Stimulated activated CD4-positive, alpha-beta T cell treated with anti-CD3 and anti-CD28 coated beads, TNF-alpha, amount 100 ng/mL, for 24 hours (primary cell): Measurements from ENCODE around the gene CDC42EP3.

Source experiments
- DNase-seq, 3 experiments: peaks; one replicate each; pipeline ENCODE4 v3.0.0-alpha.2; 2020; ENCODE audit warnings: low read depth in 3 of 3

Gene CDC42EP3

DNA sequence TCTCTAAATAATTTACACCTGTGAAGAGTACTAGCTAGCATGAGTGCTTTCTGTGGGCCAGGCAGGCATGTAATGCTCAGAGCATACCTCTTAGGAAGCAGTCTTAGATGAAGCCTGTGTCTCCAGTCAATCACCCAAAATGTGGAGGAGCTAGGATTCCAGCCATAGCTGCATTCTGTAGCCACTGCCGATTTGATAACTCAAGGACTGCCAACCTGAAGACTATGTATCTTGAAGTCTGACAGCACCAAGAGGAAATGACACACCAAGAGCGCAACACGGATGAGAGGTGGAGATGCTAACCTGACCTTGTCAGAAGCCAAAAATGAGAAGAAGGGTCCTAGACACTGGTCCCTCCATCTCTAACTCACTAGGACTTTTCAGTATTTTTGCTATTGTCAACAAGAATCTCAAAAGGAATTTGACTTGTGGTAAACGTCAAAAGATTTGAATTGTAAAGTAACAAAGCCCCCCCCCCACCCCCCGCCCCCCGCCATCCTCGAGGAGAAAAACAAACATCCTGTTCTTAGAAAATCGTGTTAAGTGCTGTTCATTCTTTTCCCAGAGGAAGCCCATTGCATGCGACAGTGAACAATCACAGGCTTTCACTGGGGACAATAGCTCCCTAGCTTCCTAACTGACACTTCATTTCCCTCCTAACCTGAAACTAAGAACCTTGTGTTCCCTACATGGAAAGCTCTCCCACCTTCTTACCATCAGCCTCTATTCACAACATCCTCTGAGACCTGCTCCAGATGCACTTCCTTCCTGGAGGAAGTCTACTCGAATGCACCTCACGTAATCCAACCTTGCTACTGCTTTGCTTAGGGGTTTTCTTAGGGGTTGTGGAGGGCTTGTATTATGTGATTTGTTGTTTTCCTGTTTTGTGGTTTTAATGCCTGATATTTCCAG, 14.7 kb downstream of the CDC42EP3 start:
- no peak for DNase-seq

DNA sequence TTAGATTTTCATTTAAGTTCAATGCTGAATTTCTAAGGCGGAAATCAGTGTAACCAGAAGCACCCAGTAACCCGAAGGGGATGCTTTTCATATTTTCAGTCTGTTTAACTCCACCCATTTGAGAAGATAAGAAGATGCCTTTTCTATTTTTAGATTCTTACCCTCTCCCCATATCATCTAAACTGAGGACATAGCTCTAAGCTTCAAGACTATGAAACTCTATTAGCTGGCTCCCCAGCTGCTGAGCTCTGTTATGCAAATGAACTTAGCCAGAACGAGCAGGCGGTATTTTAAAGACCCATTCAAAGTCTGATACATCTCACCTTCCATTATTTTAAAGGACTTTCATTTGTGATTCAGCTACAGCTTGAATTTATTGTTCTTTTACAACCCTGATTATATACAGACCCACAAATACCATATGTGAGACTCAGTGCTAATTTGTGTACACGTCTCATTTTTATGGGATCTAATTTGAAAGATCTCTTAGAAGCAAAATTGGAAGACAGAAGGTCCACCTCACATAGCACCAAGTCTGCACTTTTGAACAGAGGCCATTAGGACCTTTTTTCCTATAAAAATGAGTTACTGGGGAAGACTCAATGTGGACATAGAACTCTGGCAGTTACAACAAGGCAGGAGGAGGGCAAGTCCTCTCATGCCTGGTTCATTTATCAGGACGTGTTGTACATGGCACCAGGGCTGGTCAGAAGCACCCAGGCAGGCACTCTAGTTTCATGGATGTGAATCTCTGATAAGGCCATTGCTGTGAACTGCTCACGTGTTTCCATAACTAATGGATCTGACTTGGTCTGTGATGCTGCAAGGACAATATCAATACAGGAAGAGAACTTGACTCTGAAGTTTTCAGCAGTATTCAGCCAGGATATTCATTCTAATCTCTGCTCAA, 16.3 kb downstream of the CDC42EP3 start:
- DNase-seq: no peak

DNA sequence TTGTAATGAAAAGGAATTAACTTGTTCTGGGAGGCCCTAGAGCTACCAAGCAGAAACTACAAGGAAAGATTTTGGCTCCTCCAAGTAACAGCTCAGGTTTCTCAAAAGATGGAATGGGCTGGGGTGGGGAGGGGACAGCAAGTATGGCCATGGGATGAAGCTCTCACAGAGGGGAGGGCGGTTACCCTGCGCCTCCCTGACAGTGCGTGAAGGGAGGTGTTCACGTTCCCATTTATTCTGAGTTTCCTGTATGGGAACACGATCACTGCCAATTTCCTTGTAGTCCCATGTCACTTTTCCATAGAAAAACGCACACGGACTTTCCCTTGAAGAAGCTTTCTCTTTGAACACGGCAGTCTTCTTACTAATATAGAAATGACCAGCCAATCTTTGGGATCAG, 17.0 kb downstream of the CDC42EP3 start:
- no peak for DNase-seq

DNA sequence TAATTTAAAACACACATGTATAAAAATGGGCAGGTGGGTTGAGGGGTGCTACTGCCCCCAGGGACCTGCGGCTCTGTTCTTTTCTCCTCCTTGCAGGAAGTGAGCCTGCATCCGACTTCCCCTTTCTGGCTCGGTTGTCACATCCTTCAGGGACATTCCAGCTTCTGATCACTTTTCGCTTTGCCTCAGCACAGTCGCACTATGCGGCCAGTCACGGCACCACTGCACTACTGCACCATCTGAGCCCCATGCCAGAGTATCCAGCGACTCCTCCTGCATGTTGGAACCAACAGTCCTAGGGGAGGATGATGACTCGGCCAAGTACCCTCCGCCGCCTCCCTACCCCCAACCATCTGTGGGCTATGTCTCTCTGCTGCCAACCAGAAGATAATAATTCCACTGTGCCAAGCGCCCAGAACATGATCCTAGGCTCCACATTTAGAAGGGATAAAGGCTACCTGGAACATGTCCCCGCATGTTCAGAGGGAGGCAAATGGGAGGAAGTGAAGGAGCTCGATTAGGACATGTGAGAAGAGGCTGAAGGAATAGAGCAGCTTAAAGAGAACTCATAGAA, 17.6 kb downstream of the CDC42EP3 start:
- peak in 1 of 3 experiments; percentile 24 for DNase-seq

- no peak for DNase-seq
Observed at GRCh38 chr2:37653093-37653492, 18.3 kb downstream of the CDC42EP3 start.

- DNase-seq: no peak
Observed at GRCh38 chr2:37652199-37652640, 19.2 kb downstream of the CDC42EP3 start.

DNA sequence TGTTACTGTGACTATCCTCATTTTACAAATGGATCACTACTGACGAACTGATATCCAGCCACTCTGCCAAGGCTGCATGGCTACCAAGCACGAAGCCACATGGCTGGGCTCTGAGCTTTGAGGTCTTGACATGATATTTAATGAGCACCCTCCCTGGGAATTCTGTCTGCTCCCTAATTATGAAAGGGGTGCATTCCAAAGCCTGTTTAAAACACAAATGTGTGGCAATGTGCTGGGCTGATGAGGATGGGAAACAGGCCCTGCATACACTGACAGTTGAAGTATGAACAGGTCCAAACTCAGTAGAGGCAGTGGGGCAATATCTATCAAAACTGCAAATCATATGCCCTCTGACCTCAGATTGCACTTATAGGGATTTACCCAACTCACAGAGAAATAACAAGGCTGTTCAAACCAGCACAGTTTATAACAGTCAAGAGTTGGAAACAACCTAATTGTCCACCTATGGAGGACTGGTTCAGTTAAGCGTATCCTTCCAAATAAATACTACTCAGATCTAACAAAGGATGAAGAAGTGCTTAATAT, 20.8 kb downstream of the CDC42EP3 start:
- no peak for DNase-seq

DNA sequence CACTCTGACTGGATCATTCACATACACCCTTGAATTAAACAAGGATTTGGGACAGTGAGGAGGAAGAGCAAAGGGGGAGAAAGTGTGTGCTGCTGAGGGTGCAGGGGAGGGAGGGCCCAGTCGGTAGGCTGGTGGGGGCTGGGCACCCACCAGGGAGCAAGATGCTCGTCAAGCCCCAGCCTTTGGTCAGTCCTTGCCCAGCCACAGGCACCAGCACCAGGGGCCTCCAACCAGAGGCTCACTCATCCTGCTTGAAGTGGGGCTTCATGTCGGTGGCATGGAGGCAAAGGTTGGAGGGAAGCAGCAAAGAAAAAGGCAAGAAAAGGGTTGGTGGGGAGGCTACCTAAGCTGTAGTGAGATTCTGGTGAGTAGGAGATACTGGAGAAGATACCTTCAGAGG, 21.9 kb downstream of the CDC42EP3 start:
- DNase-seq: no peak

GRCh38 chr2:37648331-37649011, 23.0 kb downstream of the CDC42EP3 start:
- DNase-seq: peak in 1 of 3 experiments; percentile 29

GRCh38 chr2:37647971-37648330, 23.5 kb downstream of the CDC42EP3 start:
- DNase-seq: no peak

DNA sequence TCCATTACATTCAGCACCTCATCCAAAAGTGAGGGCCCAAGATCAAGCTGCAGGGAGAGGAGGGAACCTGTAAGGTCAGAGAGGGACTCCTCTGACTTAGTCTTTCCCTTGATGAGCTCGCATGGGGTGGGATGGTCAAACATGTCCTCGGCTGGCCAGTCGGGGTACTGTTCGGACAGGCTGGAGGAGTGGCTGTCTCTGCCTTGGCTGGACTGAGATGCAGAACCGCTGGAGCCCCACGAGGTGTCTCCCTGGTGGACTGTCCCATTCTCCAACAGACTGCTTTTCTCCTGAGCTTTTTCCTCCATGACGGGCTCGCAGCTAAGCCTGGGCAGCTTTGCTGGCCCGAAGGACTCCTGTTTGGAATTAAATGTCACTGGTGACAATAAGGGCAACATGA, 25.6 kb downstream of the CDC42EP3 start:
- no peak for DNase-seq

GRCh38 chr2:37645362-37645761, 26.1 kb downstream of the CDC42EP3 start:
- DNase-seq: no peak

DNA sequence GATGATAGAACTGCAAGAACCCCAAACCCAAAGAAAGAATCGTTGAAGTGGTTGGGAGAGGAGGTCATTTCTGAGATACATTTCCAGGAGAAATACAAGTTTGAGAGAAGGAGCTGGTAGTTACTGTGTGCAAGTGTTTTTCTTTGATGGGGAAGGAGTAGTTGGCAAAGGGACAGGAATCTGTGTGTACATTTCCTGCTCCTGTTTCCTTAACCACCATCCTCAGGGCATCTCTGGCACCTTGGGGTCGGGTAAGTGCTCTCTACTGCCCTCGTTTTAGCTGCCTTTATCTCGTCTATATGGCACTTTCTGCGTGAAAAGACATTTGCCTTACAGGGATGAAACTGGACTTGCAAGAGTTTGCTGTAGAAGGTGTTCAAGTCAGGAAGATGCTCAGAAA, 27.3 kb downstream of the CDC42EP3 start:
- DNase-seq: no peak

DNA sequence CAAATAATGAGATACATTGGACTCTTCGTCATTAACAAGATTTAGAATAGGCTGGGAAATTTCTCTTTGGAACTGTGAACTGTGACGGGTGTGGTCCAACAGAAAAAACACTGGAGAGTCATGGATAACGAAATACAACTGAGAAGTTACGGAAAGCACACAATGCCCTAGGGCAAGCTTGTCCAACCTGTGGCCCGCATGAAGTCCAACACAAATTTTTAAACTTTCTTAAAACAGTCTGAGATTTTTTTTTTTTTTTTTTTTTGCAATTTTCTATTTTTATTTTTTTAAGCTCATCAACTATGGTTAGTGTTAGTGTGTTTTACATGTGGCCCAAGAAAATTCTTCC, 27.7 kb downstream of the CDC42EP3 start:
- no peak for DNase-seq

DNA sequence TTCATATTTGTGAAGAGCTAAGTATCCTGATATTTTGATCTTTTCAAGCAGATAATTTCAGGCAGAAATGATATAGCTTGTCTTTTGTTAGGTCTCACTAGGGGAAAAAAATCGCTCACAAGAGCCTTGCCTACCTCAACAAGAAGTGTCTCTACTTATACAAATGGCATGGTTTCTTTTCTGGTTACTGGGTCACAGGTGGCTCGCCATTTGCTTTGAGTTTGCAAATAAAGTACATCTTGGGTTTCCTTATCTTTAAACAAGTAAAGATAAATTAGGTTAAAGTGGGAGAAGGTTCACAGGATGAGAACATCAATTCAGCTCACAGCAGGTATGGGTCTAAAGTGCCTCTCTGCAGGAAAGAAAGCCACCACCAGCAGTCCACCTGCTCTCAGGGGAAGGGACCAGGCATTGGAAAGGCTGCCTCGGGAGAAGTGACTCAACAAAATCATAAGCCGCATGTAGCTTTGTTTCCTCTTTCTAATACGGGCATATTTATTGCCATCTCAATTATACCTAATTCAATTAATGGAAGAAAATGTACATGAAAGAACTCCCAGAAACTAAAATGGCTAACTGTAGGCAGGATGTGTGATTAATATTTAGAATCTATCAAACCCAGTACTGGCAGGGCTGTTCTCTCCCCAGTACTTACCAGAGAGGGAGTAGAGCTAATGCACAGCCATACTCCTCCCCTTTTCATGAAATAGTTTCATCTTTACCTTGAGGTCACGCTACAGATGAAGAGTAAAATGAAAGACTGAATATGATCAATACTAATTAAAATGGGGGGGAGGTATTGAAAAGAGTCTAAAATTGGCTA, 28.3 kb downstream of the CDC42EP3 start:
- no peak for DNase-seq

GRCh38 chr2:37641582-37642171, 29.8 kb downstream of the CDC42EP3 start:
- no peak for DNase-seq

DNA sequence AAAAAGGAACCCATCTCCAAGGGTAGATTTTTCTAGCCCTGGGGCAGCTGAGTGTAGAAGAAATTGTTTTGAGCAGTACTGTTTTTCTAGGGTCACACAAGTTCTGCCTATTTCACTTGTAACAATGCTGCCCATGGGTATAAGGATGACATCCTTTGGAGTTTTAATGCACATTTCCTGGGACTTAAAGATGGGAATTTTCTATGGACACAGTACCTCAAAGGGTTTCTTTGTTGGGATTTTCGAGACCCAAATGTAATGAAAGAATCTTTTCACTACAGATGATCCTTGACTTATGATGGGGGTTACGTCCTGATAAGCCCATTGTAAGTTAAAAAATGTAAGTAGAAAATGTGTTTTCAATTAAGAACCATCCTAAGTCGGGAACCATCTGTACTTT, 31.8 kb downstream of the CDC42EP3 start:
- no peak for DNase-seq

GRCh38 chr2:37638973-37639372, 32.5 kb downstream of the CDC42EP3 start:
- DNase-seq: no peak

- no peak for DNase-seq
Observed at GRCh38 chr2:37637985-37638384, 33.5 kb downstream of the CDC42EP3 start.

DNA sequence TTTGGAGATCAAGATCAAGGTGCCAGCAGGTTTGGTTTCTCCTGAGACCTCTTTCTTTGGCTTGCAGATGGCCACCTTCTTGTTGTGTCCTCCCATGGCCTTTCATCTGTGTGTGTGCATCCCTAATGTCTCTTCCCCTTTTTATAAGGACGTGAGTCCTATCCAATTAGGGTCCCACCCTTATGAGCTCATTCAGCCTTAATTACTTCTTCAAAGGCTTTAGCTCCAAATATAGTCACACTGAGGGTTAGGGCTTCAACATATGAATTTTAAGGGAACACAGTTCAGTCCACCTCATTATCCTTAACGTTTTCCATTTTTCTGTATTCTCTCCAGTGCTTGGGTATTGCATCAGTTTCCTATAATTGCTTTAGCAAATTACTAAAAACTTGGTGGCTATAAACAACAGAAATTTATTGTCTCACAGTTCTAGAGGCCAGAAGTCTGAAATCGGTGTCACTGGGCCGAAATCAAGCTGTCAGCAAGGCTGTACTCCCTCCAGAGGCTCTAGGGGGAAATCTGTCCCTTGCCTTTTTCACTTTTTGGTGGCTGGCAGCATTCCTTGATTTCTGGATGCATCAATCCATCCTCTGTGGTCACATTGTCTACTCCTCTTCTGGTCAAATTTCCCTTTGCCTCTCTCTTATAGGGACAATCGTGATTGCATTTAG, 34.1 kb downstream of the CDC42EP3 start:
- no peak for DNase-seq
